Ureter (tissue), 1 donor: ENCODE measurements around the gene SOX8. TPM values are rescaled to one million over a fixed set of nuclear protein-coding genes. Genes with fewer than 3 reads are reported as not detected.

Experiments
- DNase-seq: peaks from one replicate; pipeline ENCODE4 v3.0.0-alpha.2; 2020; ENCODE audit warnings: low spot score
- total RNA-seq: library from RNA; stranded (reverse); gene quantifications from one replicate; pipeline ENCODE4 v1.2.4, GENCODE V29; 2023
- donor health status: DM: yes; HTN: yes; CAD: no.

SOX8 gene
- total RNA-seq, 1 donor from 2014 or later = 0.73 TPM

DNA sequence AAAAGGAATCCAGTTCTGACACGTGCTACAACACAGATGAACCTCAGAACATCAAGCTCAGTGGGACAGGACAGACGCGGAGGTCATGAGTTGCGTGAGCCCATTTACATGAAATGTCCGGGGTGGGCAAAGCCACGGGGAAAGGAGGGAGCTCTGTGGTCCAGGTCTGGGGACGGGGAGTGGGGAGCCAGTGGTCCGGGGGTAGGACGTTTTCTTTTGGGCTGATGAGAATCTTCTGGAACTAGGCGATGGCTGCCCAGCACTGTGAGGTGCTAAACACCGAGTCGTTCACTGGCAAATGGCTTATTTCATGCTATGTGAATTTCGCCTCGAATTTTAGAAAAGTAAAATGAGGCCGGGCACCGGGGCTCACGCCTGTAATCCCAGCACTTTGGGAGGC, 8.2 kb upstream of the SOX8 start:
- no peak for DNase-seq

- DNase-seq = no peak
These were observed 7.5 kb upstream of the SOX8 start for GRCh38 chr16:974001-974601.

GRCh38 chr16:974611-975261, 6.8 kb upstream of the SOX8 start:
- DNase-seq = no peak

GRCh38 chr16:975291-975690, 6.3 kb upstream of the SOX8 start:
- DNase-seq = no peak

DNA sequence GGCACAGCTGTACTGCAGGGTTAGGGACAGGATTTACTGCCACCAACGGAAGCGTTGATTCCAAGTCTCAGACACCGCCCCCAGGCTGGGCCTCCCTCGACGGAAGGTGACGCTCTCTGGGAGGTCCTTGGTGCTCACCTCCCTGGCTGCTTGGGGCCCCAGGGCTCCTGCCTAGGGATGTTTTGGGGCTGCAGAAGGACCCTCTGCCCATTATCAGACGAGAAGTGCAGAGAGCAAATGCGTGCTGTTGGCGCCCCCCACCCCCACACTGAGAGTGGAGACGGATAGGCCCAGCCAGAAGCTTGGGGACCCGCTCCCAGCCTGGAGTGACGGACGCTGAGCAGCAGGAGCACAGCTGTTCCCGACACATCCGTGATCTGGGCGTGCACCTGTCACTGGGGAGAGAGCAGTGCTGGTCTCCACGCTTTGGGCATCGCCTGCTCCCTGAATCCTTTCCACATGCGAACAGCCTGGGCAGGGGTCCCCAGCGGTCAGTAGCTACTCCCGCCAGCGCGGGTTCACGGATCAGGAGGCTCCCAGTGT, 5.1 kb upstream of the SOX8 start:
- no peak for DNase-seq

DNA sequence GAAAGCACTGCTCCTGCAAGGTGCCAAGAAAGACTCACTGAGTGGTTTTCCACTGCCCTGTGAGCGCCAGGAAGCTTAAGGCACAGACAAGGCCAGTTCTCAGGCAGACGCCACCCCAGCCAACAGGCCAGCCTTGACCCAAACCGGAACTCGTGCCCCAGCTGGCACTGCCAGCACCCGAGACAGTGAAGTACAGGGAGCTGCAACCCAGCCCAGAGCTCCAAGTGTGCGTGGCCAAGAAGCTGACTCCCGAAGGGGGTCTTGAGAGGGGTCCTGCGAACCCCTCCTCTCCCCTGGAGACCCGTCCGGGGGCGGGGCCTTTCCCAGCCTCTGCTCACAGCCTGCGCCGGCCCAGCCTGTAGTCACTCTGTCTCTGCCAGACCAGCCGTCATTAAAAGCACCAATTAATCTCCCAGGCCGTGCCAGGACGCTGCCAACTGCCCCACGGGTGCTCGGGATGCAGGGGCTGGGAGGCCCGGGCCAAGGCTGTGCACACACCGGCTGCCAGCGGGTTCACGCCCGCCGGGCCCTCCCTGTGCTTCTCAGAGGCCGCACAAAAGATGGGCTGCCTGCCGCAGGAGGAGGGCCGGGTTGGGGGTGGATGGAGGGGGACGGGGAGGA, 4.4 kb upstream of the SOX8 start:
- no peak for DNase-seq

DNA sequence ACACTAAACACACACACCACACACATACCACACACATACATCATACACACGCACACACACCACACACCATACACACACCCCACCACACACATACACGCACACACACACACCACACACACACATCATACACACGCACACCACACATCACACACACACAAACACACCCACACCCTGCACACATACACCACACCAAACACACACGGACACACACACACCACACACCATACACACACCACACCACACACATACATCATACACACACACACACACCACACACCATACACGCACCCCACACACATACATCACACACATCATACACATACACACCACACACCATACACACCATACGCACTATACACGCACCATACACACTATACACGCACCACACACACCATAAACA, 3.7 kb upstream of the SOX8 start:
- no peak for DNase-seq

DNA sequence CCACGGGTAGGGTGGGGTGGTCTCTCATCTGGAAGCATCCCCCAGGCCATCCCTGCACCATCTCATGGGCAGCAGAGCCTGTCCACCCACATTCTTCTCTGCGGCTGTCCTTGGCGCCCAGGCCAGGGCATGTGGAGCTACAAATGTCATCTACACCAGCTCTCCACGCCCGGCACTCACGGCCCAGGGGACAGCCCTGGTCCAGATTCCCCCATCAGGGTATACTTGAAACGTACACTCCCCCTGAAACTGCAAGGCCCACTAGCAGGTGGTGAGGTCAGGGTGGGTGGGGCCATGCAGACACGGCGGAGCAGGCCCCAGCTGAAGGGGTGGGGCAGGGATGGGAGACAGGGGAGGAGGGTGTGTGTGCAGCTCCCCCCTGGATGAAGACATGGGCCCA, 3.2 kb upstream of the SOX8 start:
- DNase-seq = no peak

- no peak for DNase-seq
These were observed 2.4 kb upstream of the SOX8 start for GRCh38 chr16:979147-979546.

GRCh38 chr16:979859-980594, 1.5 kb upstream of the SOX8 start:
- no peak for DNase-seq

GRCh38 chr16:980595-980854, 1.0 kb upstream of the SOX8 start:
- DNase-seq = no peak

DNA sequence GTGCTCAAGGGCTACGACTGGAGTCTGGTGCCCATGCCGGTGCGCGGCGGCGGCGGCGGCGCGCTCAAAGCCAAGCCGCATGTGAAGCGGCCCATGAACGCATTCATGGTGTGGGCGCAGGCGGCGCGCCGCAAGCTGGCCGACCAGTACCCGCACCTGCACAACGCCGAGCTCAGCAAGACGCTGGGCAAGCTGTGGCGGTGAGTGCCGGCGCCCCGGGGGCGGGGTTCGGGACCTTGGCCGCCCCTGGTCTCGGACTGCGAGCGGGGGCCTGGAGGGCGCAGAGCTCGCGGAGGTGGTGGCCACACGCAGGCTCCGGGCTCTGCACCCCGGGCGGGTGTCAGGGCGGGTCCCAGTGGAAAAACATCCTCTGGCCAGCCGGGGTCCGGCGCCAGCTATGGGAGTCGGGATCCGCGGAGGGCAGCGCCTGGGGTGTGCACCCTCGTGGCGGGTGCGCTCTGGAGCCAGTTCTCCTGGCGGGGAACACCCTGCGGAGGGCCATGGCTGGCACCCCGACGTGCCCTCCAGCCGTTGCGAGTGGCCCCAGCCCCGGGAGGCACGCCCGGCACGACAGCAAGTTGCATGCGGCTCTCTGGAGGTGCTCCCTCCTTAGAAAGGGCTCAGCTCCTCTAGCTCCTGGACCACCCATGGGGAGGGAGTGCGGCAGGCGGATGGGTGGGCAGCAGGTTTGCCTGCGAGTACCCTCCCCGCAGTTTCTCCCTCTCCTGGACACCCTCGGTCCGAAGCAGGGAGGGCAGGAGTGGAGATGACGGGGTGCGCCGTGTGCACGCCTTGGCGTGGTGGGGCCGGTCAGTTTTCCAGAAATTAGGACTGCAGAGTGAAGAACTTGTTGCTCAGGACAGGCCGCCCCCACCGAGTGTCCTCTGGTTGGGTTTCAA, 824 bp downstream of the SOX8 start:
- DNase-seq = no peak

- no peak for DNase-seq
These were observed 1.8 kb downstream of the SOX8 start for GRCh38 chr16:983044-984030.

GRCh38 chr16:984121-984694, 2.6 kb downstream of the SOX8 start:
- no peak for DNase-seq

DNA sequence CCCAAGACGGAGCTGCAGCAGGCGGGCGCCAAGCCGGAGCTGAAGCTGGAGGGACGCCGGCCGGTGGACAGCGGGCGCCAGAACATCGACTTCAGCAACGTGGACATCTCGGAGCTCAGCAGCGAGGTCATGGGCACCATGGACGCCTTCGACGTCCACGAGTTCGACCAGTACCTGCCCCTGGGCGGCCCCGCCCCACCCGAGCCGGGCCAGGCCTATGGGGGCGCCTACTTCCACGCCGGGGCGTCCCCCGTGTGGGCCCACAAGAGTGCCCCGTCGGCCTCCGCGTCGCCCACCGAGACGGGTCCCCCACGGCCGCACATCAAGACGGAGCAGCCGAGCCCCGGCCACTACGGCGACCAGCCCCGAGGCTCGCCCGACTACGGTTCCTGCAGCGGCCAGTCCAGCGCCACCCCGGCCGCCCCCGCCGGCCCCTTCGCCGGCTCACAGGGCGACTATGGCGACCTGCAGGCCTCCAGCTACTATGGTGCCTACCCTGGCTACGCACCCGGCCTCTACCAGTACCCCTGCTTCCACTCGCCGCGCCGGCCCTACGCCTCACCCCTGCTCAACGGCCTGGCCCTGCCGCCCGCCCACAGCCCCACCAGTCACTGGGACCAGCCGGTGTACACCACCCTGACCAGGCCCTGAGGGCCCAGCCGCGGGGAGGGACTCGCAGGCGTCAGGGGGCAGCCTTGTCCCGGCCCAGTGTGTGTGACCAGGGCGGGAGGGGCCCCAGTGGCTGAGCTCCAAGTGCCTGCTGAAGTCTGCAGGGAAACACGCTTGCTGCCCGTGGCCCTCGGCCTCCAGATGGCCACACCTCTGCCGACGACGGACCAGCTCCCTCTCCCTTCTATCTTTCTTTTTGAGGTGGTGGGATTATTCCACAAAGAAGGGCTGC, 3.4 kb downstream of the SOX8 start:
- no peak for DNase-seq

GRCh38 chr16:985646-986400, 4.3 kb downstream of the SOX8 start:
- no peak for DNase-seq

- DNase-seq = no peak
These were observed 4.8 kb downstream of the SOX8 start for GRCh38 chr16:986411-986810.

DNA sequence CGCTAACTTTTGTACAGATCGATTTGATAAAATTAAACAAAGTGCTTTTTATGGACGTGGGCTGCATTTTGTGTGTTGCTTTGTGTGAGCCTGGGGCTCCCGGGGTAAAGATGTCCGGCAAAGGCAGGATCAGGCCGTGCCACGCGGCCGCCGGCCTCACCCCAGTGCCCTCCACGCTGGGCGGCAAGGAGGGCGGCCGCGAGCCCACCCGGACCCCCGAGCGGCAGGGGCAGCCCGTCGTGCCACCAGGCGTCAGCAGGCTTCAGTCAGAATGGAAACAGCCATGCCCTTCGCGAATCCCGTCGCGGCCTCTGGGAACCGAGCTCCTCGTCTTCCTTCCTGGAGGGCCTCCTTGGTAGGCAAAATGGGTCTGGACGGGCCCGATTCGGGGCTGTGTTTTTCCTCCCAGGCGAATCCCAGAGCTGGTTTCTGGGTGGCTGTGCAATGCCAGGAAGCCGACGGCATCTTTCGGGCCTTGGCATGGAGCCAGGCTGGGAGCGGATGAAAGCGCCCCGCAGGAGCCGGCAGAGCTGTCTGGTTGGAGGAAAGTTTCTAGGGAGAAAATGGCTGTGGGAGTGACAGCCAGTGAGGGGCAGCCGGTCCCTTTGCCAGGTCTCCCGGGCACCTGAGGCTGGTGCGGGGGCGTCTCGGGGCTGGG, 5.5 kb downstream of the SOX8 start:
- no peak for DNase-seq
